Measurements from ENCODE around the gene JAM3. TPM values are rescaled to one million over a fixed set of nuclear protein-coding genes. Genes with fewer than 3 reads are reported as not detected.

The JAM3 gene
- total RNA-seq, 1 donor from 2014 or later: 65.8 TPM

- H3K4me3 ChIP-seq (ENCODE audit: low read length in 3 of 3): no peak overlapping the region
- peaks cover 33 to 47% (median 40%) of the 10 kb centered on the region in 3 donors for H3K36me3 ChIP-seq (ENCODE audit: control insufficient read depth in 3 of 3, insufficient read depth in 3 of 3, low read length in 3 of 3)
- H3K27me3 ChIP-seq (ENCODE audit: control insufficient read depth in 3 of 3, insufficient read depth in 3 of 3, low read length in 3 of 3): no peaks in the 10 kb centered on the region
- no peak overlapping the region for H3K27ac ChIP-seq (ENCODE audit: low read depth, low read length)
- no peak overlapping the region for H3K9ac ChIP-seq (ENCODE audit: low read depth in 1 of 3, low read length in 3 of 3)
- H3K9me3 ChIP-seq (ENCODE audit: control insufficient read depth in 3 of 3, low read length in 3 of 3): no peaks in the 10 kb centered on the region
- no peaks in the 10 kb centered on the region for H3K4me1 ChIP-seq (ENCODE audit: control insufficient read depth in 3 of 3, insufficient read depth in 3 of 3, low read length in 3 of 3)
Measured at GRCh38 chr11:134151083-134151747, 82.3 kb downstream of the JAM3 start.

- H3K9me3 ChIP-seq (ENCODE audit: control insufficient read depth in 3 of 3, low read length in 3 of 3): no peaks in the 10 kb centered on the region
- H3K9ac ChIP-seq (ENCODE audit: low read depth in 1 of 3, low read length in 3 of 3): no peak overlapping the region
- H3K4me1 ChIP-seq (ENCODE audit: control insufficient read depth in 3 of 3, insufficient read depth in 3 of 3, low read length in 3 of 3): no peaks in the 10 kb centered on the region
- H3K27me3 ChIP-seq (ENCODE audit: control insufficient read depth in 3 of 3, insufficient read depth in 3 of 3, low read length in 3 of 3): no peaks in the 10 kb centered on the region
- no peak overlapping the region for H3K4me3 ChIP-seq (ENCODE audit: low read length in 3 of 3)
- H3K27ac ChIP-seq (ENCODE audit: low read depth, low read length): no peak overlapping the region
- peaks cover 41 to 55% (median 45%) of the 10 kb centered on the region in 3 donors for H3K36me3 ChIP-seq (ENCODE audit: control insufficient read depth in 3 of 3, insufficient read depth in 3 of 3, low read length in 3 of 3)
Measured at GRCh38 chr11:134152696-134153095, 83.8 kb downstream of the JAM3 start.

- no peaks in the 10 kb centered on the region for H3K4me1 ChIP-seq (ENCODE audit: control insufficient read depth in 3 of 3, insufficient read depth in 3 of 3, low read length in 3 of 3)
- no peaks in the 10 kb centered on the region for H3K9me3 ChIP-seq (ENCODE audit: control insufficient read depth in 3 of 3, low read length in 3 of 3)
- no peak overlapping the region for H3K27ac ChIP-seq (ENCODE audit: low read depth, low read length)
- no peak overlapping the region for H3K9ac ChIP-seq (ENCODE audit: low read depth in 1 of 3, low read length in 3 of 3)
- H3K27me3 ChIP-seq (ENCODE audit: control insufficient read depth in 3 of 3, insufficient read depth in 3 of 3, low read length in 3 of 3): no peaks in the 10 kb centered on the region
- H3K4me3 ChIP-seq (ENCODE audit: low read length in 3 of 3): no peak overlapping the region
- H3K36me3 ChIP-seq (ENCODE audit: control insufficient read depth in 3 of 3, insufficient read depth in 3 of 3, low read length in 3 of 3): peaks cover 46 to 60% (median 48%) of the 10 kb centered on the region in 3 donors
Measured at GRCh38 chr11:134153147-134153905, 84.5 kb downstream of the JAM3 start.

- H3K36me3 ChIP-seq (ENCODE audit: control insufficient read depth in 3 of 3, insufficient read depth in 3 of 3, low read length in 3 of 3): peaks cover 45 to 63% (median 48%) of the 10 kb centered on the region in 3 donors
- H3K4me1 ChIP-seq (ENCODE audit: control insufficient read depth in 3 of 3, insufficient read depth in 3 of 3, low read length in 3 of 3): no peaks in the 10 kb centered on the region
- H3K27ac ChIP-seq (ENCODE audit: low read depth, low read length): no peak overlapping the region
- no peaks in the 10 kb centered on the region for H3K9me3 ChIP-seq (ENCODE audit: control insufficient read depth in 3 of 3, low read length in 3 of 3)
- H3K27me3 ChIP-seq (ENCODE audit: control insufficient read depth in 3 of 3, insufficient read depth in 3 of 3, low read length in 3 of 3): no peaks in the 10 kb centered on the region
- no peak overlapping the region for H3K9ac ChIP-seq (ENCODE audit: low read depth in 1 of 3, low read length in 3 of 3)
- no peak overlapping the region for H3K4me3 ChIP-seq (ENCODE audit: low read length in 3 of 3)
Measured at GRCh38 chr11:134154441-134154840, 85.6 kb downstream of the JAM3 start.

GRCh38 chr11:134155456-134155855, 86.6 kb downstream of the JAM3 start:
- Histone ChIP-seq H3K4me1 (ENCODE audit: control insufficient read depth in 3 of 3, insufficient read depth in 3 of 3, low read length in 3 of 3) (no peaks in the 10 kb centered on the region), H3K9ac (ENCODE audit: low read depth in 1 of 3, low read length in 3 of 3) (no peak overlapping the region), H3K36me3 (ENCODE audit: control insufficient read depth in 3 of 3, insufficient read depth in 3 of 3, low read length in 3 of 3) (peaks cover 49 to 66% (median 51%) of the 10 kb centered on the region in 3 donors), H3K9me3 (ENCODE audit: control insufficient read depth in 3 of 3, low read length in 3 of 3) (no peaks in the 10 kb centered on the region), H3K27me3 (ENCODE audit: control insufficient read depth in 3 of 3, insufficient read depth in 3 of 3, low read length in 3 of 3) (no peaks in the 10 kb centered on the region), H3K27ac (ENCODE audit: low read depth, low read length) (no peak overlapping the region), H3K4me3 (ENCODE audit: low read length in 3 of 3) (no peak overlapping the region)

GRCh38 chr11:134155946-134156865, 87.3 kb downstream of the JAM3 start:
- Histone ChIP-seq H3K27me3 (ENCODE audit: control insufficient read depth in 3 of 3, insufficient read depth in 3 of 3, low read length in 3 of 3) (no peaks in the 10 kb centered on the region), H3K9ac (ENCODE audit: low read depth in 1 of 3, low read length in 3 of 3) (no peak overlapping the region), H3K27ac (ENCODE audit: low read depth, low read length) (no peak overlapping the region), H3K9me3 (ENCODE audit: control insufficient read depth in 3 of 3, low read length in 3 of 3) (no peaks in the 10 kb centered on the region), H3K4me3 (ENCODE audit: low read length in 3 of 3) (no peak overlapping the region), H3K36me3 (ENCODE audit: control insufficient read depth in 3 of 3, insufficient read depth in 3 of 3, low read length in 3 of 3) (peaks cover 47 to 62% (median 57%) of the 10 kb centered on the region in 3 donors), H3K4me1 (ENCODE audit: control insufficient read depth in 3 of 3, insufficient read depth in 3 of 3, low read length in 3 of 3) (no peaks in the 10 kb centered on the region)

- Histone ChIP-seq H3K9ac (ENCODE audit: low read depth in 1 of 3, low read length in 3 of 3) (no peak overlapping the region), H3K4me1 (ENCODE audit: control insufficient read depth in 3 of 3, insufficient read depth in 3 of 3, low read length in 3 of 3) (no peaks in the 10 kb centered on the region), H3K27me3 (ENCODE audit: control insufficient read depth in 3 of 3, insufficient read depth in 3 of 3, low read length in 3 of 3) (no peaks in the 10 kb centered on the region), H3K36me3 (ENCODE audit: control insufficient read depth in 3 of 3, insufficient read depth in 3 of 3, low read length in 3 of 3) (peaks cover 45 to 60% (median 58%) of the 10 kb centered on the region in 3 donors), H3K4me3 (ENCODE audit: low read length in 3 of 3) (no peak overlapping the region), H3K9me3 (ENCODE audit: control insufficient read depth in 3 of 3, low read length in 3 of 3) (no peaks in the 10 kb centered on the region), H3K27ac (ENCODE audit: low read depth, low read length) (no peak overlapping the region)
Measured at GRCh38 chr11:134157451-134157850, 88.6 kb downstream of the JAM3 start.

- Histone ChIP-seq H3K4me1 (ENCODE audit: control insufficient read depth in 3 of 3, insufficient read depth in 3 of 3, low read length in 3 of 3) (no peaks in the 10 kb centered on the region), H3K4me3 (ENCODE audit: low read length in 3 of 3) (no peak overlapping the region), H3K27ac (ENCODE audit: low read depth, low read length) (no peak overlapping the region), H3K9me3 (ENCODE audit: control insufficient read depth in 3 of 3, low read length in 3 of 3) (no peaks in the 10 kb centered on the region), H3K27me3 (ENCODE audit: control insufficient read depth in 3 of 3, insufficient read depth in 3 of 3, low read length in 3 of 3) (no peaks in the 10 kb centered on the region), H3K36me3 (ENCODE audit: control insufficient read depth in 3 of 3, insufficient read depth in 3 of 3, low read length in 3 of 3) (peaks cover 44 to 60% (median 58%) of the 10 kb centered on the region in 3 donors), H3K9ac (ENCODE audit: low read depth in 1 of 3, low read length in 3 of 3) (no peak overlapping the region)
Measured at GRCh38 chr11:134158023-134158422, 89.2 kb downstream of the JAM3 start.

- no peak overlapping the region for H3K9ac ChIP-seq (ENCODE audit: low read depth in 1 of 3, low read length in 3 of 3)
- no peak overlapping the region for H3K27ac ChIP-seq (ENCODE audit: low read depth, low read length)
- H3K9me3 ChIP-seq (ENCODE audit: control insufficient read depth in 3 of 3, low read length in 3 of 3): no peaks in the 10 kb centered on the region
- H3K36me3 ChIP-seq (ENCODE audit: control insufficient read depth in 3 of 3, insufficient read depth in 3 of 3, low read length in 3 of 3): peaks cover 37 to 54% (median 53%) of the 10 kb centered on the region in 3 donors
- no peaks in the 10 kb centered on the region for H3K4me1 ChIP-seq (ENCODE audit: control insufficient read depth in 3 of 3, insufficient read depth in 3 of 3, low read length in 3 of 3)
- no peaks in the 10 kb centered on the region for H3K27me3 ChIP-seq (ENCODE audit: control insufficient read depth in 3 of 3, insufficient read depth in 3 of 3, low read length in 3 of 3)
- H3K4me3 ChIP-seq (ENCODE audit: low read length in 3 of 3): no peak overlapping the region
Measured at GRCh38 chr11:134159652-134160051, 90.8 kb downstream of the JAM3 start.
